ENCODE results near the gene FNIP2. TPM values are rescaled to one million over a fixed set of nuclear protein-coding genes. Genes with fewer than 3 reads are reported as not detected.

FNIP2 gene
- total and polyA plus RNA-seq, 2 donors (not counting 1 experiment from before 2014, with no cell fraction given) = 0.03 to 0.17 TPM

GRCh38 chr4:158767451-158767850, 1.4 kb upstream of the FNIP2 start:
- DNase-seq = peak; percentile 9
- no peak for ATAC-seq (ENCODE audit: low read depth)
- Histone ChIP-seq H4K20me1 (ENCODE audit: control insufficient read depth, insufficient read depth, low read length, poor library complexity, severe bottlenecking) (no peaks in the 10 kb centered on the region), H3K27me3 (replicated peaks in 1 of 4; ENCODE audit: control extremely low read depth in 1 of 4, control insufficient read depth in 3 of 4, insufficient read depth in 4 of 4, low read length in 3 of 4) (peaks cover 6 to 73% (median 68%) of the 10 kb centered on the region in 4 experiments), H3K4me2 (replicated peaks; ENCODE audit: low read depth, low read length, poor library complexity, severe bottlenecking) (no peak overlapping the region), H3K9ac (ENCODE audit: low read length) (no peak overlapping the region), H3K27ac (ENCODE audit: low read length in 2 of 2) (no peak overlapping the region), H3K9me3 (ENCODE audit: control extremely low read depth in 1 of 3, control insufficient read depth in 2 of 3, insufficient read depth in 1 of 3, low read length in 2 of 3) (peaks cover 0 to 5% (median 0%) of the 10 kb centered on the region in 3 donors), H3K4me3 (ENCODE audit: control extremely low read depth in 1 of 5, extremely low read depth in 1 of 5, insufficient read depth in 1 of 5, low read depth in 2 of 5, low read length in 4 of 5) (no peak overlapping the region), H3K4me1 (ENCODE audit: control insufficient read depth in 2 of 2, insufficient read depth in 2 of 2, low read length in 2 of 2) (peaks cover 12 to 22% of the 10 kb centered on the region in 2 donors), H3K36me3 (replicated peaks in 1 of 2; ENCODE audit: control extremely low read depth in 1 of 2, control insufficient read depth in 1 of 2, extremely low read depth in 1 of 2, insufficient read depth in 2 of 2, low read length in 1 of 2) (no peaks in the 10 kb centered on the region), H3K79me2 (ENCODE audit: control insufficient read depth, insufficient read depth, low read length) (no peaks in the 10 kb centered on the region), H2AFZ (ENCODE audit: insufficient read depth, low read depth, low read length, poor library complexity, severe bottlenecking) (no peak overlapping the region)
- no peak overlapping the region for H3K27ac Mint-ChIP-seq
- H3K9me3 Mint-ChIP-seq (ENCODE audit: insufficient read depth) = no peaks in the 10 kb centered on the region
- 0% methylated on average over 1 of the region's 2 CpGs for WGBS (ENCODE audit: insufficient coverage)
- intact Hi-C loops (cut with micrococcal nuclease) = loop anchor here (5.0 kb wide), 3 partner anchors 40 to 95 kb away; partner anchors contain the start of genes C4orf46, ETFDH and PPID
- TF ChIP-seq EZH2 (IDR thresholded peaks at IDR 0.05; ENCODE audit: borderline replicate concordance, insufficient read depth, low read depth, low read length, poor library complexity, severe bottlenecking) (no peak), CTCF (IDR thresholded peaks at IDR 0.05) (no peak)
- peak overlapping the region; percentile 21 for H3K4me3 Mint-ChIP-seq
- peaks cover 8% of the 10 kb centered on the region for H3K4me1 Mint-ChIP-seq
- ChIA-PET CTCF (interaction anchor here (1.2 kb wide), 1 partner anchor 84 kb away, joined by 3 read pairs; no protein-coding TSS in a partner anchor), POLR2A (interaction anchor here (0.6 kb wide), 1 partner anchor 38 kb away, joined by 6 read pairs; no protein-coding TSS in a partner anchor)
- peaks cover 79% of the 10 kb centered on the region for H3K27me3 Mint-ChIP-seq

GRCh38 chr4:158769175-158769921, 522 bp downstream of the FNIP2 start:
- H3K9me3 ChIP-seq (ENCODE audit: control extremely low read depth in 1 of 3, control insufficient read depth in 2 of 3, insufficient read depth in 1 of 3, low read length in 2 of 3) = peaks cover 5 to 9% (median 7%) of the 10 kb centered on the region in 3 donors
- H3K79me2 ChIP-seq (ENCODE audit: control insufficient read depth, insufficient read depth, low read length) = no peaks in the 10 kb centered on the region
- peak overlapping the region; percentile 4 to 53 (median 30) for H3K4me3 ChIP-seq (ENCODE audit: control extremely low read depth in 1 of 5, extremely low read depth in 1 of 5, insufficient read depth in 1 of 5, low read depth in 2 of 5, low read length in 4 of 5)
- ChIA-PET POLR2A (no interaction called here), CTCF (no interaction called here)
- DNase-seq (peak; percentile 55), ATAC-seq (ENCODE audit: low read depth) (peak; percentile 18)
- H3K9ac ChIP-seq (ENCODE audit: low read length) = peak overlapping the region; percentile 46
- peaks cover 12 to 22% of the 10 kb centered on the region in 2 donors for H3K4me1 ChIP-seq (ENCODE audit: control insufficient read depth in 2 of 2, insufficient read depth in 2 of 2, low read length in 2 of 2)
- no peak overlapping the region for H3K27ac ChIP-seq (ENCODE audit: low read length in 2 of 2)
- H3K4me3 Mint-ChIP-seq = peak overlapping the region; percentile 89
- H4K20me1 ChIP-seq (ENCODE audit: control insufficient read depth, insufficient read depth, low read length, poor library complexity, severe bottlenecking) = no peaks in the 10 kb centered on the region
- H3K9me3 Mint-ChIP-seq (ENCODE audit: insufficient read depth) = no peaks in the 10 kb centered on the region
- H3K27me3 ChIP-seq (replicated peaks in 1 of 4; ENCODE audit: control extremely low read depth in 1 of 4, control insufficient read depth in 3 of 4, insufficient read depth in 4 of 4, low read length in 3 of 4) = peaks cover 8 to 67% (median 64%) of the 10 kb centered on the region in 4 experiments
- peak overlapping the region; percentile 32 for H3K27ac Mint-ChIP-seq
- H3K4me2 ChIP-seq (replicated peaks; ENCODE audit: low read depth, low read length, poor library complexity, severe bottlenecking) = peak overlapping the region; percentile 72
- no peaks in the 10 kb centered on the region for H3K36me3 ChIP-seq (replicated peaks in 1 of 2; ENCODE audit: control extremely low read depth in 1 of 2, control insufficient read depth in 1 of 2, extremely low read depth in 1 of 2, insufficient read depth in 2 of 2, low read length in 1 of 2)
- intact Hi-C loops (cut with micrococcal nuclease) = loop anchor here (5.0 kb wide), 3 partner anchors 38 to 97 kb away; partner anchors contain the start of genes C4orf46, ETFDH and PPID
- under 1% methylated on average over 46 of the region's 49 CpGs for WGBS (ENCODE audit: insufficient coverage)
- H3K27me3 Mint-ChIP-seq = peaks cover 70% of the 10 kb centered on the region
- H3K4me1 Mint-ChIP-seq = peaks cover 8% of the 10 kb centered on the region
- peak overlapping the region; percentile 68 for H2AFZ ChIP-seq (ENCODE audit: insufficient read depth, low read depth, low read length, poor library complexity, severe bottlenecking)
- TF ChIP-seq CTCF (IDR thresholded peaks at IDR 0.05) (no peak), EZH2 (IDR thresholded peaks at IDR 0.05; ENCODE audit: borderline replicate concordance, insufficient read depth, low read depth, low read length, poor library complexity, severe bottlenecking) (no peak)
